SK-N-SH (cell line): Measurements from ENCODE around the gene JMJD4. TPM values are rescaled to one million over a fixed set of nuclear protein-coding genes. Genes with fewer than 3 reads are reported as not detected.

Experiments used
- CTCF ChIA-PET: fragments of 300-600, 350-600 bp; formaldehyde crosslinking; extraction: SDS; loops from one replicate; lab custom pipeline; 2021; lab: Yijun Ruan, JAX
- POLR2A ChIA-PET: fragments of 350-600 bp; sonication (Branson Sonifier 250); formaldehyde crosslinking; extraction: SDS; loops from one replicate; lab custom pipeline; 2020; ENCODE audit warnings: antibody characterized with exemption, inconsistent platforms; lab: Yijun Ruan, JAX
- DNase-seq: peaks from one replicate; pipeline ENCODE4 v3.0.0; 2012
- H2AFZ ChIP-seq: fragments of 200-600 bp; sonication (generic); 2 replicates; pipeline ENCODE4 v1.8.1; 2016; ENCODE audit warnings: antibody characterized with exemption, mild to moderate bottlenecking, low read depth
- H3F3A ChIP-seq: fragments of 200-600 bp; sonication (generic); replicated peaks from 2 replicates; pipeline ENCODE3; 2016; ENCODE audit warnings: antibody characterized with exemption, mild to moderate bottlenecking; ENCODE audit not compliant: insufficient read depth
- H3K27ac ChIP-seq, 2 experiments: fragments of 200-500 bp in 1 of 2; fragments of 200-600 bp in 1 of 2; sonication (Bioruptor generic) in 1 of 2; sonication (generic), shearing (Covaris generic) in 1 of 2; 2 replicates each; pipeline versions ENCODE4 v1.5.1 to v1.6.1; 2014 to 2016; ENCODE audit warnings: low read depth in 2 of 2, inconsistent platforms in 1 of 2, low read length in 1 of 2, mild to moderate bottlenecking in 1 of 2, mixed read lengths in 1 of 2
- H3K27me3 ChIP-seq: fragments of 200-600 bp; sonication (generic), shearing (Covaris generic); 2 replicates; pipeline ENCODE4 v1.6.1; 2016; ENCODE audit warnings: mixed run types; ENCODE audit not compliant: insufficient read depth
- H3K36me3 ChIP-seq, 2 experiments: fragments of 200-500 bp in 1 of 2; fragments of 200-600 bp in 1 of 2; sonication (Bioruptor generic) in 1 of 2; sonication (generic) in 1 of 2; replicated peaks in 1 of 2; 2 replicates each; pipeline versions ENCODE3 to v1.5.1; 2014 to 2016; ENCODE audit warnings: low read length in 1 of 2, mild to moderate bottlenecking in 1 of 2; ENCODE audit not compliant: insufficient read depth in 2 of 2, control insufficient read depth in 1 of 2
- H3K4me1 ChIP-seq, 2 experiments: fragments of 200-500 bp in 1 of 2; fragments of 200-600 bp in 1 of 2; sonication (Bioruptor generic) in 1 of 2; sonication (generic), shearing (Covaris generic) in 1 of 2; 2 replicates each; pipeline versions ENCODE4 v1.5.1 to v1.6.1; 2014 to 2016; ENCODE audit warnings: low read depth in 1 of 2, low read length in 1 of 2, mixed run types in 1 of 2; ENCODE audit not compliant: insufficient read depth in 2 of 2, control insufficient read depth in 1 of 2
- H3K4me2 ChIP-seq: fragments of 200-600 bp; sonication (generic), shearing (Covaris generic); 2 replicates; pipeline ENCODE4 v1.6.1; 2017; ENCODE audit warnings: mixed run types
- H3K4me3 ChIP-seq, 2 experiments: fragments of 200-500 bp in 1 of 2; fragments of 200-600 bp in 1 of 2; sonication (Bioruptor generic) in 1 of 2; sonication (generic), shearing (Covaris generic) in 1 of 2; 2 replicates each; pipeline versions ENCODE4 v1.5.1 to v1.8.1; 2014 to 2016; ENCODE audit warnings: low read depth in 2 of 2, inconsistent platforms in 1 of 2, low read length in 1 of 2, mild to moderate bottlenecking in 1 of 2, mixed read lengths in 1 of 2, moderate library complexity in 1 of 2
- H3K79me2 ChIP-seq: fragments of 200-600 bp; sonication (generic); 2 replicates; pipeline ENCODE4 v1.8.1; 2017; ENCODE audit warnings: mild to moderate bottlenecking; ENCODE audit not compliant: insufficient read depth
- H3K9ac ChIP-seq: fragments of 200-600 bp; sonication (generic); 2 replicates; pipeline ENCODE4 v1.6.1; 2017; ENCODE audit warnings: mixed run types
- H3K9me2 ChIP-seq: fragments of 200-600 bp; sonication (generic); 2 replicates; pipeline ENCODE4 v1.6.1; 2017; ENCODE audit warnings: mixed run types
- H3K9me3 ChIP-seq: fragments of 200-600 bp; sonication (generic); 2 replicates; pipeline ENCODE4 v1.6.1; 2017; ENCODE audit warnings: mixed run types, mild to moderate bottlenecking, moderate library complexity
- H4K20me1 ChIP-seq: fragments of 200-600 bp; sonication (generic); 2 replicates; pipeline ENCODE4 v1.6.1; 2017; ENCODE audit warnings: mild to moderate bottlenecking, mixed run types; ENCODE audit not compliant: insufficient read depth
- CHD2 ChIP-seq: fragments of 150-350 bp; IDR thresholded peaks from 2 replicates; pipeline ENCODE4 v1.6.1; 2018; ENCODE audit warnings: low read length; ENCODE audit not compliant: partially characterized antibody
- FOSL2 ChIP-seq: IDR thresholded peaks from 2 replicates; pipeline ENCODE4 v1.4.0; 2012; ENCODE audit warnings: low read depth, mild to moderate bottlenecking, moderate library complexity, borderline replicate concordance
- REST ChIP-seq: IDR thresholded peaks from 2 replicates; pipeline ENCODE4 v1.6.1; 2012; ENCODE audit warnings: mild to moderate bottlenecking, low read depth, low read length, moderate library complexity
- RFX5 ChIP-seq: IDR thresholded peaks from 2 replicates; pipeline ENCODE4 v1.6.1; 2012; ENCODE audit warnings: mild to moderate bottlenecking, improper control_type of control experiment, low read length
- SMC3 ChIP-seq: IDR thresholded peaks from 2 replicates; pipeline ENCODE4 v1.6.1; 2012; ENCODE audit warnings: low read depth, low read length, improper control_type of control experiment
- TAF1 ChIP-seq: IDR thresholded peaks from 2 replicates; pipeline ENCODE4 v1.6.1; 2012; ENCODE audit warnings: low read depth, mild to moderate bottlenecking, low read length, moderate library complexity, borderline replicate concordance
- YY1 ChIP-seq: IDR thresholded peaks from 2 replicates; pipeline ENCODE4 v1.4.0; 2012; ENCODE audit warnings: low read depth, mild to moderate bottlenecking
- ZBTB33 ChIP-seq: IDR thresholded peaks from 2 replicates; pipeline ENCODE4 v1.4.0; 2012; ENCODE audit warnings: low read depth, borderline replicate concordance
- WGBS: methylation state at CpG from one replicate; pipeline ENCODE4 v1.1.6; 2017; ENCODE audit warnings: low lambda C conversion rate; 5-methylcytosine and 5-hydroxymethylcytosine counted together
- polyA plus RNA-seq, 3 experiments: library from polyadenylated mRNA; depleted of rRNA; stranded (reverse); fragments of >200 nt; gene quantifications; 2 replicates each; pipeline ENCODE4 v1.2.3, GENCODE V29; 2012

JMJD4 gene
- polyA plus RNA-seq, 1 of the 3 experiments (the other 2 are of a cell fraction), result 15.0 TPM

- Histone ChIP-seq H2AFZ (no peak overlapping the region), H3K36me3 (peaks cover 4 to 41% of the 10 kb centered on the region in 2 experiments), H3K27me3 (no peaks in the 10 kb centered on the region), H3K79me2 (0 out of 2 replicates have a peak, but pooled peaks cover 3% of the 10 kb centered on the region), H3K9ac (no peak overlapping the region), H3K4me1 (no peaks in the 10 kb centered on the region; a peak in 1 of 4 replicates)
- WGBS, result 90% methylated on average over 17 of the region's 20 CpGs
- DNase-seq, result no peak
- TF ChIP-seq FOSL2 (no peak), ZBTB33 (no peak), SMC3 (no peak), TAF1 (no peak), CHD2 (no peak), RFX5 (no peak)
- TF ChIP-seq, all 33 proteins: peak for 0
- ChIA-PET POLR2A (no interaction called here), CTCF (interaction anchor here (0.9 kb wide), 1 partner anchor 178 kb away, joined by 3 read pairs; no protein-coding TSS in a partner anchor)
- Histone ChIP-seq H3K4me2 (no peak overlapping the region), H3K9me2 (no peaks in the 10 kb centered on the region), H3K9me3 (no peaks in the 10 kb centered on the region), H3K27ac (no peak overlapping the region), H4K20me1 (no peaks in the 10 kb centered on the region), H3F3A (no peaks in the 10 kb centered on the region), H3K4me3 (no peak overlapping the region)
Measured at GRCh38 chr1:227769047-227769935, 34.2 kb upstream of the JMJD4 start.

- Histone ChIP-seq H4K20me1 (peaks cover 3% of the 10 kb centered on the region), H3K9me2 (no peaks in the 10 kb centered on the region), H3K27ac (no peak overlapping the region), H2AFZ (no peak overlapping the region), H3F3A (no peaks in the 10 kb centered on the region), H3K79me2 (peaks cover 3% of the 10 kb centered on the region; the same call in 1 of the 2 replicates), H3K9me3 (no peaks in the 10 kb centered on the region), H3K27me3 (no peaks in the 10 kb centered on the region)
- ChIA-PET CTCF (interaction anchor here (0.7 to 0.9 kb wide), 2 partner anchors 11 to 179 kb away, joined by 3 read pairs; no protein-coding TSS in a partner anchor), POLR2A (no interaction called here)
- WGBS, result 90% methylated on average over 6 of the region's 6 CpGs
- TF ChIP-seq YY1, result no peak
- no peak for TF ChIP-seq REST
- TF ChIP-seq, all 33 proteins: peak for 0
- no peak overlapping the region for H3K9ac ChIP-seq
- H3K4me3 ChIP-seq, result no peak overlapping the region
- peaks cover 0 to 6% of the 10 kb centered on the region in 2 experiments; a peak in 1 of 4 replicates for H3K4me1 ChIP-seq
- no peak for DNase-seq
- H3K4me2 ChIP-seq, result no peak overlapping the region
- peaks cover 4 to 41% of the 10 kb centered on the region in 2 experiments for H3K36me3 ChIP-seq
Measured at GRCh38 chr1:227768640-227769039, 33.5 kb upstream of the JMJD4 start.
